ENCODE measurements around the gene TM4SF5.

TM4SF5 gene, protein sequence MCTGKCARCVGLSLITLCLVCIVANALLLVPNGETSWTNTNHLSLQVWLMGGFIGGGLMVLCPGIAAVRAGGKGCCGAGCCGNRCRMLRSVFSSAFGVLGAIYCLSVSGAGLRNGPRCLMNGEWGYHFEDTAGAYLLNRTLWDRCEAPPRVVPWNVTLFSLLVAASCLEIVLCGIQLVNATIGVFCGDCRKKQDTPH

DNA sequence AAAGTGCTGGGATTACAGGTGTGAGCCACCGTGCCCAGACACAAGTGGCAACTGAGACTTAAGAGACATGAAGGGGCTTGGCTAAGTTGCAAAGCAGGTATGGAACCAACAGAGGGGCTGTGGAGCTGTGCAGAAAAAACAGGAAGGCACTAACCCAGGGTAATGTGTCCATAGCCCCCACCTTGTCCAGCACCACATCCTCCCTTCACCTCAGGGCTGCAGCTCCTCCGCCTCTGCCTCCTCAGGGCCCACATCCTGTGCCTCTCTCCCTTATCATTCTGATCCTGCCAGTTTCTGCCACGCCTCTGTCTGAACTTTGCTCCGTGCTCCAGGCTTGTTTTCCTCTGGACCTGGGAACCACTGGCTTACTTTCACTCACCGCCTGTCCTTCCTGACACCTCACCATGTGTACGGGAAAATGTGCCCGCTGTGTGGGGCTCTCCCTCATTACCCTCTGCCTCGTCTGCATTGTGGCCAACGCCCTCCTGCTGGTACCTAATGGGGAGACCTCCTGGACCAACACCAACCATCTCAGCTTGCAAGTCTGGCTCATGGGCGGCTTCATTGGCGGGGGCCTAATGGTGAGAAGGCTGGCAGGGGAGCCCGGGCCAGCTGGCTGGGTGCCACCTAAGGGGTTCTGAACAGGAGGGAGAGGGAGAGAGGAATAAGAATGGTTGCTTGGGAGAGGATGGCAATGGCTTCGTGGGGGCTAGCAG is at the start of gene TM4SF5:
Gene TM4SF5 (plus strand): TSS at position 368 of the 716 bp plus-strand sequence. CDS start 37 bp downstream, at position 405.
- Mint-ChIP-seq H3K27ac (peak within 1 kb of the TSS in 1 of 2 donors; percentile 79), H3K4me3 (no peak within 1 kb of the TSS), H3K9me3 (no peaks in the 10 kb centered on the region), H3K27me3 (peaks cover 9% of the 10 kb centered on the region), H3K4me1 (peaks cover 10% of the 10 kb centered on the region)
- DNase-seq (no peak), ATAC-seq (peak; percentile 78)

DNA sequence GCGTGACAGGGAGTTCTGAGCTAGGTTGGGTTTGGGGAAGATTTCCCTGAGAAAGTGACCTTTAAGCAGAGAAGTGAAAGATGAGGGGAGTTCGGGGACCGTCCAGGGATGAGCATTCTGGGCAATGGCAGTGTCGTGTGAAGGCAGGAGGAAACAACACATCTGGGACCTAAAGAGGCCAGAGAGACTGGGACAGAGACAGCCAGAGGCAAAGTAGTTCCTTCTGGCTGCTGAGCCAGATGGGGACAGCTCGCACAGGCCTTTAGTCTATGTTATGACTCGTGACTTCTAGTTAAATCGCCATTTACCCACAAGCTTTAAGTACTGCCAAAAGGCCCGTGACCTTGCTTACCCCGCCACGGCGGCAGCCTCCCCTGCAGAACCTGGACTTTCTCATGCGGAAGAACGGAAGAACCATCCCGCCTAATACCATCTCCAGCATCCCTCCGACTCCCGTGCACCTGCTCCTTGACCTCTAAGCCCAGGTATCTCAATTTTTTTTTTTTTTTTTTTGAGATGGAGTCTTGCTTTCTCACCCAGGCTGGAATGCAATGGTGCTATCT is 48.9 kb upstream of the TM4SF5 start:
- DNase-seq (no peak), ATAC-seq (peak; percentile 39)
- no peak overlapping the region for H3K4me3 Mint-ChIP-seq
- H3K27me3 Mint-ChIP-seq, result no peaks in the 10 kb centered on the region
- H3K4me1 Mint-ChIP-seq, result peaks cover 13% of the 10 kb centered on the region
- H3K27ac Mint-ChIP-seq, result peak overlapping the region in 1 of 2 donors; percentile 2
- no peaks in the 10 kb centered on the region for H3K9me3 Mint-ChIP-seq

DNA sequence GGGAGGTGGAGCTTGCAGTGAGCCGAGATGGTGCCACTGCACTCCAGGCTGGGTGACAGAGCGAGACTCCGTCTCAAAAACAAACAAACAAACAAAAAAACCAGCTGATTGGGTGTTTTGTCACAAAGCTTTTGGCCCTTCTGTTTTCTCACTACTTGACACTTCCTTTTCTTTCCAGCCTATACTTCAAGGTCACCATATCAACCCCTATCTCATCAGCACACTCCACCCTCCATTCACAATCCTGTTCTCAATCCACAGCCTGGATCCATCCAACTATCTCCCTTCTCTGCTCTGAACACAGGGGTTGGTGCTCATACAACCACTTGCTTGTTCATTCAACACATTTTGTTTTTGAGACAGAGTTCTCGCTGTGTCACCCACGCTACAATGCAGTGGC is 47.0 kb upstream of the TM4SF5 start:
- no peak for ATAC-seq

DNA sequence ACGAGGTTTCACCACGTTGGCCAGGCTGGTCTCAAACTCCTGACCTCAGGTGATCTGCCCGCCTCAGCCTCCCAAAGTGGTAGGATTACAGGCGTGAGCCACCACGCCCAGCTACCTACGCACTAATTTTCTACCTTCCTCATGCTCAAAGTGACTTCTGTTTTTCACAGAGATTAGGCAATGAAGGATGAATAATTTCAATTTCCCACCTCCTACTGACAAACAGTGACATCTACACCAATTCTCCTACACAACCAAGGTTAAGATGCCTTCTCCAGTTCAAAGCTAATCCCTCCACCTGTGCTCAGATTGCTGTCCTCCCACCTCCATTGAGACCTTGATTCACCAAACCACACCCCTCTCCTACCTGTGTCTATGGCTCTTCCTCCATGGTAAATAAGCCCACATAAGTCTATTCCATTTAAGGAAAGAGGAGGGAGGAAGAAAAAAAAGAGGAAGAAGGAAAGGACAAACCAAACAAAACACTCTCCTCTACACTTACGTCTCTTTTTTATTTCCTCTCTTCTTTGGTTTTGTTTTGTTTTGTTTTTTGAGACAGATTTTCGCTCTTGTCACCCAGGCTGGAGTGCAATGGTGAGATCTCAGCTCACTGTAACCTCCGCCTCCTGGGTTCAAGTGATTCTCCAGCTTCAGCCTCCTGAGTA is 45.9 kb upstream of the TM4SF5 start:
- Mint-ChIP-seq H3K9me3 (no peaks in the 10 kb centered on the region), H3K27ac (peak overlapping the region in 1 of 2 donors; percentile 19), H3K4me1 (peaks cover 37% of the 10 kb centered on the region), H3K27me3 (no peaks in the 10 kb centered on the region), H3K4me3 (no peak overlapping the region)
- DNase-seq (no peak), ATAC-seq (no peak)

More for the DNA sequence above, 47.0 kb upstream of the TM4SF5 start:
- Mint-ChIP-seq H3K4me3 (no peak overlapping the region), H3K9me3 (no peaks in the 10 kb centered on the region), H3K27me3 (no peaks in the 10 kb centered on the region), H3K4me1 (peaks cover 30% of the 10 kb centered on the region), H3K27ac (peak overlapping the region in 1 of 2 donors; percentile 0)
- DNase-seq, result no peak

DNA sequence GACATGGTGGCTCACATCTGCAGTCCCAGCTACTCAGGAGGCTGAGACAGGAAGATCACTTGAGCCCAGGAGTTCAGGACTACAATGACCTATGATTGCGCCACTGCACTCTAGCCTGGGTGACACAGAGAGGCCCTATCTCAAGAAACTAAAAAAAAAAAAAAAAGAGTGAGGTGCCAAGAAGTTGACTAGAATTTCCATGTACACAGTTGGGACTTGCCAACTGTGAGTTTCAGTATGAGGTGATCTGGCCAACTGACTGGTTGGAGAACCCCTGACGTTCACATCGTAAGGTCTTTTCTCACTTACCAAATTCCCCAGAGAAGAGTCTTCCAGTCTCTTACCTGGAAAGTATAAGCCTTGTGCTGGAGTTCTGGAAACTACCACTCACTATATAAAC is 43.6 kb upstream of the TM4SF5 start:
- peak; percentile 71 for ATAC-seq
- H3K27ac Mint-ChIP-seq, result peak overlapping the region in 1 of 2 donors; percentile 80
- peaks cover 45% of the 10 kb centered on the region for H3K4me1 Mint-ChIP-seq
- H3K27me3 Mint-ChIP-seq, result no peaks in the 10 kb centered on the region
- H3K9me3 Mint-ChIP-seq, result no peaks in the 10 kb centered on the region
- H3K4me3 Mint-ChIP-seq, result peak overlapping the region; percentile 37 to 85
- DNase-seq, result peak in 1 of 2 donors; percentile 57

DNA sequence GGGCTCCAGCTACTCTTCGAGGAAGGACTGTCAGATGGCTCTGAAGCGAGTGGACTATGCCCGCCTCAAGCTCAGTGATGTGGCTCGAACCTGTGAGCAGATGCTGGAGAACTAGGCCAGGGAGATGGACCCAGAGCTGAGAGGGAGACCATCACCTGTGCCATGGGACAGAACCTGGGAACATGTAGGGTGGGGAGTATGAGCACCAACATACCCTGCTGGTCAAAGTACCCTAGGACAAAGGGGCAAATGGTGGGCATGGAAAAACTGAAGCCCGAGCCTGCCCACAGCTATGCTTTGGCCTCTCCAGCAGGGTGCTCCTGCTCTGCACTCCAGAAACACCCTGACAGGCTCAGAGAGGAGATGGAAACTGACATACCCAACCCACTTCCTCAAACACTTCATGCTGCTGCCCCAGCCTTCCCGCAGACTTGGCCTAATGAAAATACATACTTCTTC is 38.6 kb upstream of the TM4SF5 start:
- no peak for DNase-seq
- Mint-ChIP-seq H3K4me3 (peak overlapping the region; percentile 10 to 58), H3K27me3 (peaks cover 1% of the 10 kb centered on the region), H3K9me3 (no peaks in the 10 kb centered on the region), H3K4me1 (peaks cover 48% of the 10 kb centered on the region), H3K27ac (peak overlapping the region in 1 of 2 donors; percentile 77)
- no peak for ATAC-seq

DNA sequence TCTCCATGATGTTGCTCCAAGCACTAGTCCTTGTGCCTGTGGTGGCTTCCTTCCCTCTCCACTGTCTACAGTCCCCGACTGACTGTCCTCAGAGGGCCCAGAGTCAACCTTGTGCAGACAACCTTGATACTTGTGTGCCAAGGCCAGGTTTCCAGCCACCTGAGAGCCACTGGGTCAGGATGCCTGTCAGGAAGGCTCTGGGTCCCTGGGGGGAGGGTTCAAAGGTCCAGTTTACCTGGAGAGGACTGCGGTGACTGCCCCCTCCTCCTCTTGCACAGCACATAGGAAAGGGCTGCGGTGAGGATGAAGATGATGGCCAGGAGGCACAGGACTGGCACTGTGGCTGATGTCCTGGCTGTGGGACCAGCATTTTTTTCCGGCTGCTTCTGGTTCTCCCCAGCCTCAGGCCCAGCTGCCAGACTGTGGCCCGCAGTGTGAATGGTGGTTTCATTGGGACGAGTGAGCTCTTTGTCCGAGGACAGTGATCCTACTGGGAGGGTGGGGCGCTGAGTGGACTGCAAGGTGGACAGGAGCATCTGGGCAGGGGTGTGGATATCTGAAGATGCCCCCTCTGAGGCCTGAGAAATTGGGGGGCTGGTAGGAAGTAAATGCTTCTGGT is 36.7 kb upstream of the TM4SF5 start:
- H3K27ac Mint-ChIP-seq, result peak overlapping the region in 1 of 2 donors; percentile 55
- H3K9me3 Mint-ChIP-seq, result no peaks in the 10 kb centered on the region
- H3K4me1 Mint-ChIP-seq, result peaks cover 47% of the 10 kb centered on the region
- peaks cover 14% of the 10 kb centered on the region for H3K27me3 Mint-ChIP-seq
- DNase-seq (no peak), ATAC-seq (no peak)
- no peak overlapping the region for H3K4me3 Mint-ChIP-seq

DNA sequence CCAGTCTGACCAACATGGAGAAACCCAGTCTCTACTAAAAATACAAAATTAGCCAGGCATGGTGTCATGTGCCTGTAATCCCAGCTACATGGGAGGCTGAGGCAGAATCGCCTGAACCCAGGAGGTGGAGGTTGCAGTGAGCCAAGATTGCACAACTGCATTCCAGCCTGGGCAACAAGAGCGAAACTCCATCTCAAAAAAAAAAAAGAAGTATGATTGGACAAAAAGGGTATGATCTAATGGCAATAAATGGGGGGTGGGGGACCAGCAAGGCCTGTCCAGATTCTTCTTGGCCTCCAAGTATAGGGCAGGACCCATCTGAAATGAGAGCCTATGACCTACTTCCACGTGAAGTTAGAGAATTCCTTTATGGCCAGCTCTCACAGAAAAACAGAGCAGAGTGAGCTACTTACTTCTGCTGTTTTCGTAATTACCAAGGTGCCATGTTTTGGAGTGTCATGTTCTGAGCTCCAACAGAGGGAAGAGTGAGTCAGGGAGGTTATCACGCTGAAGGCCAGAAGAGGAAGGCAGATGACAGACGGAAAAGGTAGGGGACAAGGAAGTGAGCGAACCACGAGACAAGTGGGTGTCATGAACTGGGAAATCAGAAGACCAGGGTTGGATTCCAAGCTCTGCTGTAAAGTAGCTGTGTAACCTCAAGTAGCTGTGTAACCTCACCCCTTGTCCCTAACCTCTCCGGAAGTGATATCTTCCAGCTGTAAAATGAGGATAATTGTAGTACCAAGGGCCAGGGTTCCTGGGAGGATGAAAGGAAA is 35.6 kb upstream of the TM4SF5 start:
- ATAC-seq, result no peak
- Mint-ChIP-seq H3K4me3 (no peak overlapping the region), H3K27ac (no peak overlapping the region)

DNA sequence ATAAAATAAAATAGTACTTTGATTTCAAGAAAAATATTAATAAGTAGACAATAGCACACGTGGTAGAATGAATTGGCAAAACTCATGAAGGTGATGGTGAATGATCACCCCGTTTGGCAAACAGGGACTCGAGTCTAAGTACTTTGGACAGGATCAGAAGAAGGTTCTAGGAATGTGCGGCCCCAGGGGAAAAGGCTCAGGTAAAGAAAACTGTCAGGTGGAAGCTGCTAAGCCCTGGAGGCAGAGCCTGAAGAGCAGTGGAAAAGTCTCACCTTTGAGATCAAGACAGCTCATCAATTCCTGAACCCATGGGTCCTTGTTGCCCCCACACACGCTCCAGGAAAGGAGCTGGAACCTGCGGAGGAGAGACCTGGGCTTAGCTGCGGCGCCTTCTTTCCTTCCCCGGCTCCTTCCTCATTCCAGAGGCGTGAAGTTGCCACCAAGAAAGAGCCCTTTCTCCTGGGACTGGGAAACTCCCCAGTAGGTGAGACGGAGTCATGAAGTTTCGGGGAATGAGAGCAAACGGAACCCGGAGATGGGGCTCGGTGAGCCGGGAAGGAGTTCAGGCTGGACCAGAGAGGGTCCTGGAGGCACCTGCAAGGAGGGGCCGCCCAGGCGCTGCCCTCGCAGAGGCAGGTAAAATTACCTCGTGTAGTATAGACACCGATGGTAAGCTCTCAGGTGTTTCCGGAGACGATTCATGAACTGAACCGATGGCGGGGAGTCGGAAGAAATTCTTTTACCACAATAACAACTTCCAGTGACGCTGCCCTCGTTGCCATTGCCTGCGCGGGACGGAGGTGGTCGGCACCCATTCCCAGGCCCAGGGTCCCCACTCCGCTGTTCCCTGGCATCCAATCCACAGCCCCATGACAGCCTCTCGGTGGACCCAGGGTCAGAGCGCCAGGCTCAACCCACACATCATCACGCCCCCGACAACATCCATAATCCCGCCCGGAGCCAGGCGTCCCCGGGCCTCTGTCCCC is 33.3 kb upstream of the TM4SF5 start:
- no peak for DNase-seq
- Mint-ChIP-seq H3K9me3 (no peaks in the 10 kb centered on the region), H3K4me3 (peak overlapping the region; percentile 86 to 88), H3K4me1 (peaks cover 32% of the 10 kb centered on the region), H3K27me3 (peaks cover 41% of the 10 kb centered on the region), H3K27ac (peak overlapping the region; percentile 64 to 78)
- ATAC-seq, result peak; percentile 10

More for the DNA sequence above, 35.6 kb upstream of the TM4SF5 start:
- Mint-ChIP-seq H3K27me3 (peaks cover 25% of the 10 kb centered on the region), H3K4me1 (peaks cover 46% of the 10 kb centered on the region), H3K9me3 (no peaks in the 10 kb centered on the region)
- DNase-seq, result no peak

DNA sequence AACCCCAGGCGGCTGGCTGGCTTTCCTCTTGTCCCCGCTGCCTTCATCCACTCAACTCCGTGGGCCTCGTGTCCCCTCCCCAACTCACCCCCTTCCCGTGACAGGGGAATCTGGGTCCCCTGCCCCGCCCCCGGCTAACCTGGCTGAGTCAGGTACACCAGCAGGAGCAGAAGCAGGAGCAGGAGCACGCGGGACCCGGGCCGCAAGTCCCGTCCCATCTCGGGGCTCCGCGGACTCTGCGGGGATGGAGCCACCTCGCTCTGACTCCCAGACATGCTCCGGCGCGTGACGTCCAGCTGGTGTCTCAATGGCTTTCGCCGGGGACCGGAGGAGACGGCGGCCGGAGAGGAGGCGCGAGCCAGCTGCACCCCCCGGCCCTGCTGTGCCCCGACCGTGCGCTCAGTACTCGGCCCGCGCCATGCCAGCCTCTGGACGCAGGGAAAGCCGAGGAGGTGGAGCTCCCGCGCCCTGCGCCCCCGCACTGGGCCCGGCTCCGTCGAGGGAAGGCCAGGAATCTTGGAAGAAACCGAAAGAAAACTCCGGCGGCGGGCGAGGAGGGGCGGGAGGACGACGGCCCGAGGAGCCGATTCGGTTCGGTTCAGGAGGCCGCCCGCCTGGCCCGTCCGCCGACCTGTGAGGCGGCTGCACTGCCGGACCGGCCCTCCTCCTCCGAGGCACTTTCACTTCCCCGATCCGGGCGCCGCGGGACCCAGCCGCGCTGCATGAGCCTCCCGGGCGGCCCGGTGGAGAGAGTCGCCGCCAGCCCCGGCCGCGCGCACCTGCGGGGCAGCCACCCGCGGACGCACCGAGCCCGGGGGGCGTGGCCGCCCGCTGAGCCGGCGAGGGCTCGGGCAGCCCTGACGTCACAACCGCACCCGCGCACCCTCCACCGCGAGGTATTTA is 32.3 kb upstream of the TM4SF5 start, which contains the start of the genes CXCL16 and ZMYND15:
Gene CXCL16 (minus strand): TSS at position 807 of the 903 bp plus-strand sequence. CDS start 589 bp downstream, at position 218.
Gene ZMYND15 (plus strand): TSS at position 712 of the 903 bp plus-strand sequence. CDS start 716 bp downstream, outside the sequence.
- H3K27me3 Mint-ChIP-seq, result peaks cover 51% of the 10 kb centered on the region
- ATAC-seq (peak; percentile 67), DNase-seq (peak; percentile 46 to 48)
- peak within 1 kb of the TSS; percentile 86 to 88 for H3K4me3 Mint-ChIP-seq
- peak within 1 kb of the TSS; percentile 64 to 78 for H3K27ac Mint-ChIP-seq
- peaks cover 28% of the 10 kb centered on the region for H3K4me1 Mint-ChIP-seq
- H3K9me3 Mint-ChIP-seq, result no peaks in the 10 kb centered on the region

DNA sequence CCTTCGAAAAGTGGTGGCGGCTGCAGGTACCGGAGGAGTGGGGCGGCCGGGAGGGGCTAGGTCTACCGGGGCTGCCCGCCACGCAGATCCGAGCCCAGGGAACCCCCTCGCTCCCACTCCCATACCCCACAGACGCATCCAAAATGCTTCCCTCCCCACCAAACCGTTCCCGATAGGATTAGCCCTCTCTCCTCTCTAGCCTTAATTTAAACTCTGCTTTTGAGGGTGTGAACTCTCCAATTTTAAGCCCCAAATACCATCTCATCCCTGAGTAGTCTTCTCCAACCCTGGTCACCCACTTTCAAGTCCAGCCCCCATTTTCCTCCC is 31.7 kb upstream of the TM4SF5 start:
- H3K27me3 Mint-ChIP-seq, result peaks cover 57% of the 10 kb centered on the region
- peak overlapping the region in 1 of 2 donors; percentile 29 for H3K27ac Mint-ChIP-seq
- DNase-seq (no peak), ATAC-seq (no peak)
- H3K9me3 Mint-ChIP-seq, result no peaks in the 10 kb centered on the region
- H3K4me1 Mint-ChIP-seq, result peaks cover 30% of the 10 kb centered on the region
- peak overlapping the region; percentile 63 to 84 for H3K4me3 Mint-ChIP-seq

DNA sequence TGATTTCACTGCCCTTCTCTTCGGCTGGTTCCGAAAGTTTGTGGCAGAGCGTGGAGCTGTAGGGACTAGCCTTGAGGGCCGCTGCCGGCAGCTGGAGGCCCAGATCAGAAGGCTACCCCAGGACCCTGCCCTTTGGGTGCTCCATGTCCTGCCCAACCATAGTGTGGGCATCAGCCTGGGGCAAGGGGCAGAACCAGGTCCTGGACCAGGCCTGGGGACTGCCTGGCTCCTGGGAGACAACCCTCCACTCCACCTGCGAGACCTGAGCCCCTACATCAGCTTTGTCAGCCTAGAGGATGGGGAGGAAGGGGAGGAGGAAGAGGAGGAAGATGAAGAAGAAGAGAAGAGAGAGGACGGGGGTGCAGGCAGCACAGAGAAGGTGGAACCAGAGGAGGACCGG is 31.1 kb upstream of the TM4SF5 start:
- Mint-ChIP-seq H3K4me1 (peaks cover 36% of the 10 kb centered on the region), H3K9me3 (no peaks in the 10 kb centered on the region), H3K27ac (peak overlapping the region in 1 of 2 donors; percentile 29), H3K4me3 (peak overlapping the region; percentile 63 to 84), H3K27me3 (peaks cover 63% of the 10 kb centered on the region)
- ATAC-seq, result no peak
- no peak for DNase-seq

DNA sequence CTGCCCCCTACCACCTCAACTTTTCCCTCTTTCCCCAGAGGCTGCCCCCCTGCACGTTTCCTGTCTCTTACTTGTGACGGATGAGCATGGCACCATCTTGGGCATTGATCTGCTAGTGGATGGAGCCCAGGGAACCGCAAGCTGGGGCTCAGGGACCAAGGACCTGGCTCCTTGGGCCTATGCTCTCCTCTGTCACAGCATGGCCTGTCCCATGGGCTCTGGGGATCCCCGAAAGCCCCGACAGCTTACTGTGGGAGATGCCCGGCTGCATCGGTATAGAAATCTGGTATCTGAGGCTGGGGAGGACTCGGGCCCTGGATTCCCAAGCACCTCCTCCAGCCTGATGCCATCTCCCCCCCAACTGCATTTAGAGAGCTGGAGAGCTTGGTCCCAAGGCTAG is 30.1 kb upstream of the TM4SF5 start:
- DNase-seq (no peak), ATAC-seq (no peak)
- no peak overlapping the region for H3K4me3 Mint-ChIP-seq
- H3K9me3 Mint-ChIP-seq, result no peaks in the 10 kb centered on the region
- peaks cover 29% of the 10 kb centered on the region for H3K4me1 Mint-ChIP-seq
- no peak overlapping the region for H3K27ac Mint-ChIP-seq
- H3K27me3 Mint-ChIP-seq, result peaks cover 64% of the 10 kb centered on the region

Measured in stimulated activated naive CD8-positive, alpha-beta T cell treated with anti-CD3 and anti-CD28 coated beads, Interleukin-15, amount 100 ng/mL, for 72 hours (primary cell).